Measurements from ENCODE around the gene SMIM14. TPM values are rescaled to one million over a fixed set of nuclear protein-coding genes. Genes with fewer than 3 reads are reported as not detected.
"Not testable (repeated sequence)": the region's sequence is repeated elsewhere in the genome, so short reads cannot be mapped to it uniquely, and the experiment has no call there.

SMIM14 gene
- total RNA-seq, 1 donor from 2014 or later = 53.8 TPM

DNA sequence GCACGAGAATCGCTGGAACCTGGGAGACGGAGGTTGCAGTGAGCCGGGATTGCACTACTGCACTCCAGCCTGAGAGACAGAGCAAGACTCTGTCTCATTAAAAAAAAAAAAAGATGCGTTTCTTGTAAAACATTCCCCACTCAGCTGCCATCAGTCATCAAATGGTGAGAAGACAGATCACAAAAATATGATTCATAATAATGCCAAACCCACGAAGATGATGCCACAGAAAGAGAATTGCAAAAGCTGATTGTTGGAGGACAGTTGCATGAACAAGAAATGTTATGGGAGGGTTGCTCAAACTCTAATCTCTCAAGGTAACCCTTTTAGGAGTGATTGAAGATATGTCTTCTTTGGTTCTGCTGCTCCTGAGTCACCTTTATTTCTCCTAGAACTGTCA is 21.4 kb upstream of the SMIM14 start:
- no peak for TF ChIP-seq CTCF (IDR thresholded peaks at IDR 0.05)

GRCh38 chr4:39658756-39659155 is 20.1 kb upstream of the SMIM14 start:
- no peaks in the 10 kb centered on the region for H3K36me3 ChIP-seq
- ATAC-seq = no peak
- TF ChIP-seq CTCF (IDR thresholded peaks at IDR 0.05) = no peak
- no peak overlapping the region for H3K27ac ChIP-seq
- no peak overlapping the region for H3K4me3 ChIP-seq
- no peaks in the 10 kb centered on the region for H3K27me3 ChIP-seq
- intact Hi-C loops (cut with DNase I) = no loop called here
- DNase-seq = no peak
- no peaks in the 10 kb centered on the region for H3K4me1 ChIP-seq
- H3K9me3 ChIP-seq = no peaks in the 10 kb centered on the region

More for the DNA sequence above, 21.4 kb upstream of the SMIM14 start:
- ATAC-seq (no peak), DNase-seq (no peak)
- Histone ChIP-seq H3K36me3 (no peaks in the 10 kb centered on the region), H3K27me3 (no peaks in the 10 kb centered on the region), H3K4me3 (no peak overlapping the region), H3K27ac (no peak overlapping the region), H3K4me1 (no peaks in the 10 kb centered on the region), H3K9me3 (no peaks in the 10 kb centered on the region)
- intact Hi-C loops (cut with DNase I) = no loop called here

- no peaks in the 10 kb centered on the region for H3K36me3 ChIP-seq
- intact Hi-C loops (cut with DNase I) = no loop called here
- H3K27ac ChIP-seq = no peak overlapping the region
- H3K4me3 ChIP-seq = no peak overlapping the region
- no peaks in the 10 kb centered on the region for H3K4me1 ChIP-seq
- no peaks in the 10 kb centered on the region for H3K27me3 ChIP-seq
- TF ChIP-seq CTCF (IDR thresholded peaks at IDR 0.05) = no peak
- no peaks in the 10 kb centered on the region for H3K9me3 ChIP-seq
- ATAC-seq (no peak), DNase-seq (no peak)
Measured at GRCh38 chr4:39657465-39657864, 18.8 kb upstream of the SMIM14 start.

DNA sequence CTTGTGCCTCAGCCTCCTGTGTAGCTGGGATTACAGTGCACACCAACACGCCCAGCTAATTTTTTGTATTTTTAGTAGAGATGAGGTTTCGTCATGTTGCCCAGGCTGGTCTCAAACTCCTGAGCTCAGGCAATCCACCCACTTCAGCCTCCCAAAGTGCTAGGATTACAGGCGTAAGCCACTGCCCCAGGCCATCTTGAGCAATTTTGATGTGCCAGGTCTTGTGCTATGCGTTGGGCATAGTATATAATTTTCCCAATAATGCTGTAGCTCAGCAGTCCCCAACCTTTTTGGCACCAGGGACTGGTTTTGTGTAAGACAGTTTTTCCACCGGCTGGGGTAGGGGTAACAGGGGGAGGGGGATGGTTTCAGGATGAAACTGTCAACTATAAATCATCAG is 18.0 kb upstream of the SMIM14 start:
- ATAC-seq; H3K9me3 ChIP-seq; DNase-seq; H3K4me1 ChIP-seq; H3K36me3 ChIP-seq; intact Hi-C loops (cut with DNase I); H3K27ac ChIP-seq; H3K4me3 ChIP-seq; H3K27me3 ChIP-seq: not testable (repeated sequence)

GRCh38 chr4:39655876-39656275 is 17.2 kb upstream of the SMIM14 start:
- Histone ChIP-seq H3K4me1 (no peaks in the 10 kb centered on the region), H3K27ac (peak overlapping the region; percentile 39), H3K9me3 (no peaks in the 10 kb centered on the region), H3K27me3 (no peaks in the 10 kb centered on the region), H3K4me3 (no peak overlapping the region), H3K36me3 (no peaks in the 10 kb centered on the region)
- ATAC-seq (peak; percentile 53), DNase-seq (no peak)
- no peak for TF ChIP-seq CTCF (IDR thresholded peaks at IDR 0.05)
- intact Hi-C loops (cut with DNase I) = no loop called here

DNA sequence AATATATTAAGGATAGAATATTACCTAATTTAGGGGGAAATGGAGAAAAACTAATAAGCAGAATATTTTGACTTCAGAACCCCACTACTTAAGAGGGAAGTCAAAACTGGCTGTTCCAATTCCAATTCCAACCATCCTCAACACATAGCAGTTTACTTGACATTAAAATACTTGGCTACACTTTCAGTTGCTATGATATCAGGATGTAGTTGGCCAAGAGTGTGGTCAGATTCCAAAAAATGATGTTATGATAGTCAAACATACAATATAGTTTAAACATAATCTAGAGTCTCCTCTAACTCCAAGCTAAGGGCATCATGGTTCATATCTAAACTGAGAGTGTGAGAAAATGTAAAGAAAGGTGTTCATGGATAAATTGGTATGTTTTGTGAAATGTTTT is 16.5 kb upstream of the SMIM14 start:
- no peaks in the 10 kb centered on the region for H3K9me3 ChIP-seq
- H3K27ac ChIP-seq = peak overlapping the region; percentile 39
- H3K4me3 ChIP-seq = no peak overlapping the region
- intact Hi-C loops (cut with DNase I) = no loop called here
- no peak for ATAC-seq
- H3K27me3 ChIP-seq = no peaks in the 10 kb centered on the region
- H3K4me1 ChIP-seq = no peaks in the 10 kb centered on the region
- DNase-seq = no peak
- no peaks in the 10 kb centered on the region for H3K36me3 ChIP-seq
- TF ChIP-seq CTCF (IDR thresholded peaks at IDR 0.05) = no peak

DNA sequence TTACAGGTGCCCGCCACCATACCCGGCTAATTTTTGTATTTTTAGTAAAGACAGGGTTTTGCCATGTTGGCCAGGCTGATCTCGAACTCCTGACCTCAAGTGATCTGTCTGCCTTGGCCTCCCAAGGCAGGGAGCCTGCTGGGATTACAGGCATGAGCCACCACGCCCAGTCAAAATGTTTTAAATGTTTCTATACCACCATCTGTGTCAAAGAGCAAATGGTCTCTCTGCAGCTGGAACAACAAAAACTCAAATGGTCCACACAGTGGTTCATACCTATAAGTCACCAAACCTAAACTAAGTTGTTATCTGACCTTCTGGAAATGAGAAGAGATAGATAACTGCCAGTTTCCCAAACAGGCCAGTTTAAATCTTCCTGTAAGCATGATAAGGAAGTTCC is 12.9 kb upstream of the SMIM14 start:
- H3K4me3 ChIP-seq; ATAC-seq; H3K27ac ChIP-seq; intact Hi-C loops (cut with DNase I); DNase-seq; H3K36me3 ChIP-seq; H3K4me1 ChIP-seq; H3K27me3 ChIP-seq; H3K9me3 ChIP-seq: not testable (repeated sequence)

Data from upper lobe of right lung (tissue), 1 donor.